GM12801 (cell line): Measurements from ENCODE around the gene FGA.

ENCODE experiments used
- TF ChIP-seq, protein P1 (sequence below): IDR thresholded peaks from one replicate; pipeline ENCODE4 v1.5.1; 2011; ENCODE audit warnings: control low read depth; ENCODE audit not compliant: insufficient read length; ENCODE audit errors: extremely low read depth

FGA gene

DNA sequence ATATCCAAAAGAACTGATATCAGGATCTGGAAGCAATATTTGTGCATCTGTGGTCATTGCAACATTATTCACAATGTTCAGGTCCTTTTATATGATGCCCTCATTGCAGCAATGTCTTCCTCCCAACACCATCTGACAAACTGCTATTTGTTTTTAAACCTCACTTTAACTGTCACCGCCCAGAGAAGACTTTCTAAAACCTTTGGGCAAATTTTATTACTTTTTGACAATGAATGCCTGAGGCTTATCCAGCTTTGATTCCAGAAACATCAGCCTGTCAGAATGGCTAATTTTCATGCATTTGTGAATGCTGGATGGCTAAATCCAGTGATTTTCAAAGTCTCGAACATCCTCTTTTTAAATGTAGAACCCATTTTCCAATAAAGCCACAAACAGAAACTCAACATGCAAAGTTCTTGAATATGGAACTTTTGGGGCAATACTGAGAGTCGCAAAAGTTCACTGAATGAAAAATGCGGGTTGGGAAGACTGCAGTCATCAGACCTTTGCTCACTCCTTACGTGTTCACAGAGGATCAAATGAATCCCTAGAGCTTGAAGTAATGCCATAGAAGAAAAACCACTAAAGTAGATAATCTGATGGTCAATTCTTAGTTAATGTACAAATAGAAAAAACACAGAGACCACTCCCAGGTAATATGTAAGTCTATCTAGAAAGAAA, 17.2 kb downstream of the FGA start:
- TF ChIP-seq, protein P1, sequence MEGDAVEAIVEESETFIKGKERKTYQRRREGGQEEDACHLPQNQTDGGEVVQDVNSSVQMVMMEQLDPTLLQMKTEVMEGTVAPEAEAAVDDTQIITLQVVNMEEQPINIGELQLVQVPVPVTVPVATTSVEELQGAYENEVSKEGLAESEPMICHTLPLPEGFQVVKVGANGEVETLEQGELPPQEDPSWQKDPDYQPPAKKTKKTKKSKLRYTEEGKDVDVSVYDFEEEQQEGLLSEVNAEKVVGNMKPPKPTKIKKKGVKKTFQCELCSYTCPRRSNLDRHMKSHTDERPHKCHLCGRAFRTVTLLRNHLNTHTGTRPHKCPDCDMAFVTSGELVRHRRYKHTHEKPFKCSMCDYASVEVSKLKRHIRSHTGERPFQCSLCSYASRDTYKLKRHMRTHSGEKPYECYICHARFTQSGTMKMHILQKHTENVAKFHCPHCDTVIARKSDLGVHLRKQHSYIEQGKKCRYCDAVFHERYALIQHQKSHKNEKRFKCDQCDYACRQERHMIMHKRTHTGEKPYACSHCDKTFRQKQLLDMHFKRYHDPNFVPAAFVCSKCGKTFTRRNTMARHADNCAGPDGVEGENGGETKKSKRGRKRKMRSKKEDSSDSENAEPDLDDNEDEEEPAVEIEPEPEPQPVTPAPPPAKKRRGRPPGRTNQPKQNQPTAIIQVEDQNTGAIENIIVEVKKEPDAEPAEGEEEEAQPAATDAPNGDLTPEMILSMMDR: no peak

- TF ChIP-seq, protein P1: no peak
Observed at GRCh38 chr4:154569584-154569983, 21.0 kb downstream of the FGA start.

- TF ChIP-seq, protein P1: no peak
Observed at GRCh38 chr4:154569028-154569427, 21.5 kb downstream of the FGA start.

DNA sequence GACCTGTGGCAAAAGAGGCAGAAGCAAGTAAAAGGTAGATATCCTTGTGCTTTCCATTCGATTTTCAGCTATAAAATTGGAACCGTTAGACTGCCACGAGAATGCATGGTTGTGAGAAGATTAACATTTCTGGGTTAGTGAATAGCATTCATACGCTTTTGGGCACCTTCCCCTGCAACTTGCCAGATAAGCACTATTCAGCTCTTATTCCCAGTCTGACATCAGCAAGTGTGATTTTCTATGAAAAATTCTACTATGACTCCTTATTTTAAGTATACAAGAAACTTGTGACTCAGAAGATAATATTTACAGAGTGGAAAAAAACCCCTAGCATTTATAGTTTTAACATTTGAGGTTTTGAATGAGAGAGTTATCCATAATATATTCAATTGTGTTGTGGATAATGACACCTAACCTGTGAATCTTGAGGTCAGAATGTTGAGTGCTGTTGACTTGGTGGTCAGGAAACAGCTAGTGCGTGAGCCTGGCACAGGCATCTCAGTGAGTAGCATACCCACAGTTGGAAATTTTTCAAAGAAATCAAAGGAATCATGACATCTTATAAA, 23.8 kb downstream of the FGA start:
- TF ChIP-seq, protein P1: no peak

- TF ChIP-seq, protein P1: no peak
Observed at GRCh38 chr4:154565704-154566103, 24.8 kb downstream of the FGA start.

DNA sequence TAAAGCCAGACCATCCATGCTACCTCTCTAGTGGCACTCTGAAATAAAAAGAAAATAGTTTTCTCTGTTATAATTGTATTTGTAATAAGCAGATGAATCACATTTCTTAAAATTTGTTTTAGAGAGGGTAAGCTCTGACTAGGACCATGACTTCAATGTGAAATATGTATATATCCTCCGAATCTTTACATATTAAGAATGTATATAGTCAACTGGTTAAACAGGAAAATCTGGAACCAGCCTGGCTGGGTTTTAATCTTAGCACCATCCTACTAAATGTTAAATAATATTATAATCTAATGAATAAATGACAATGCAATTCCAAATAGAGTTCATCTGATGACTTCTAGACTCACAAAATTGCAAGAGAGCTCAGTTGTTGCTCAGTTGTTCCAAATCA, 26.2 kb downstream of the FGA start:
- TF ChIP-seq, protein P1: no peak

- TF ChIP-seq, protein P1: no peak
Observed at GRCh38 chr4:154562697-154563254, 27.8 kb downstream of the FGA start, which contains the start of gene FGB. FGB (plus strand) TSS chr4:154563011; CDS start chr4:154563019, 8 bp downstream.
